Panc1 (cell line): ENCODE data around the gene SQOR. TPM values are rescaled to one million over a fixed set of nuclear protein-coding genes. Genes with fewer than 3 reads are reported as not detected.

Experiments
- ATAC-seq: fragments of 200-7000 bp; cut with Tn5 transposase; 2 replicates; pipeline ENCODE4 v1.9.1; 2020; ENCODE audit warnings: mild to moderate bottlenecking, moderate library complexity
- BruUV-seq: library from RNA; stranded (reverse); fragments of 400-500 nt; replicated peaks from 2 replicates; lab custom pipeline; 2021; lab: Mats Ljungman, UMichigan
- CTCF ChIA-PET: fragments of 300-600 bp; sonication (Branson Sonifier 250); formaldehyde crosslinking; loops from one replicate; lab custom pipeline; 2022; ENCODE audit warnings: antibody characterized with exemption; lab: Charles Lee
- POLR2A ChIA-PET: fragments of 300-600 bp; sonication (Branson Sonifier 250); formaldehyde crosslinking; loops from one replicate; lab custom pipeline; 2022; ENCODE audit warnings: antibody characterized with exemption; lab: Charles Lee
- DNase-seq: peaks from one replicate; pipeline ENCODE4 v3.0.0-alpha.2; 2010; ENCODE audit warnings: low read depth, low spot score
- H3K27ac ChIP-seq: 2 replicates; pipeline ENCODE4 v1.5.1; 2011; ENCODE audit warnings: mild to moderate bottlenecking, low read length, inconsistent platforms
- H3K27me3 ChIP-seq: fragments of 200-500 bp; sonication (Bioruptor generic); 2 replicates; pipeline ENCODE4 v1.6.0; 2014; ENCODE audit warnings: low read length, inconsistent platforms; ENCODE audit not compliant: control insufficient read depth, insufficient read depth
- H3K36me3 ChIP-seq: fragments of 200-500 bp; sonication (Bioruptor generic); 2 replicates; pipeline ENCODE4 v1.5.1; 2014; ENCODE audit warnings: inconsistent platforms, mild to moderate bottlenecking, low read length, moderate library complexity; ENCODE audit not compliant: control insufficient read depth, insufficient read depth
- H3K4me1 ChIP-seq: 2 replicates; pipeline ENCODE4 v1.5.1; 2011; ENCODE audit warnings: inconsistent platforms, mild to moderate bottlenecking, low read length, moderate library complexity; ENCODE audit not compliant: control insufficient read depth, insufficient read depth
- H3K4me3 ChIP-seq, 2 experiments: 2 replicates each; pipeline ENCODE4 v1.5.1; 2011 to 2012; ENCODE audit warnings: low read depth in 2 of 2, low read length in 2 of 2, mild to moderate bottlenecking in 2 of 2, inconsistent platforms in 1 of 2, moderate library complexity in 1 of 2
- H3K9me3 ChIP-seq: fragments of 200-500 bp; sonication (Bioruptor generic); 2 replicates; pipeline ENCODE4 v1.5.1; 2014; ENCODE audit warnings: low read depth, mild to moderate bottlenecking, inconsistent platforms, low read length, moderate library complexity; ENCODE audit not compliant: control insufficient read depth, insufficient read depth
- POLR2AphosphoS5 ChIP-seq: IDR thresholded peaks from 2 replicates; pipeline ENCODE4 v1.6.1; 2012; ENCODE audit warnings: mild to moderate bottlenecking, low read depth, low read length, moderate library complexity
- SIN3A ChIP-seq: IDR thresholded peaks from 2 replicates; pipeline ENCODE4 v1.6.1; 2012; ENCODE audit warnings: low read depth, mild to moderate bottlenecking, low read length, moderate library complexity, borderline replicate concordance; ENCODE audit not compliant: insufficient read depth
- TCF7L2 ChIP-seq: IDR thresholded peaks from 2 replicates; pipeline ENCODE4 v1.6.1; 2011; ENCODE audit warnings: mild to moderate bottlenecking, low read depth, low read length, inconsistent platforms
- in situ Hi-C: cut with HindIII; loops from 2 replicates; pipeline ENCODE4 v1.10.0; 2016; ENCODE audit warnings: low sequenced_read_pairs, low pct_unique_long_range_greater_than_20kb
- intact Hi-C: fragments of 100-400 bp; cut with micrococcal nuclease; formaldehyde crosslinking; loops from one replicate; pipeline ENCODE4 v1.10.0; 2022; ENCODE audit not compliant: unreplicated experiment
- total RNA-seq: library from RNA; stranded (reverse); gene quantifications from one replicate; pipeline ENCODE4 v1.2.1, GENCODE V29; 2021; ENCODE audit not compliant: unreplicated experiment
- TF ChIP-seq, protein P1 (sequence below): fragments of 450-650 bp; IDR thresholded peaks from 2 replicates; pipeline ENCODE4 v1.5.1; 2017; ENCODE audit warnings: mild to moderate bottlenecking
- TF ChIP-seq, protein P2 (sequence below), 2 experiments: IDR thresholded peaks; 2 replicates each; pipeline ENCODE4 v1.6.1; 2011 to 2012; ENCODE audit warnings: low read depth in 2 of 2, control low read depth in 1 of 2, low read length in 1 of 2, mild to moderate bottlenecking in 1 of 2, moderate library complexity in 1 of 2; ENCODE audit not compliant: insufficient read depth in 1 of 2

Gene SQOR
- total RNA-seq, 1 experiment from 2014 or later: 62.2 TPM

DNA sequence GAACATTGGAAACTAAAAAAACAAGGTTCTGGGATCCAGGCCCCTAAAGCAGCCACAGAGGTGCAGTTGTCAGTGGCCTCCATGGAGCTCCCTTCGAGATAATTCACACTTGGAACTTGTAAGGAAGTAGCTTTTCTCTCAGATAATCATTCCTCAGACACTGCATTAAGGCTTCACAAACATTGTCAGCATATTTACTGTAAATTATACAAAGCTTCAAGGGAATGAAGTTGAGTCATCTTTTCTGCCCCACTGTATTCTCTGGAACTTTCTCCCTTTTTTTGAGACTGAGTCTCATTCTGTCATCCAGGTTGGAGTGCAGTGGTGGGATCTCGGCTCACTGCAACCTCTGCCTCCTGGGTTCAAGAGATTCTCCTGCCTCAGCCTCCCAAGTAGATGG is 40.5 kb upstream of the SQOR start:
- in situ Hi-C loops: no loop called here
- CTCF ChIA-PET: interaction anchor here (1.9 kb wide), 1 partner anchor 17 kb away, joined by 6 read pairs; no protein-coding TSS in a partner anchor
- Histone ChIP-seq H3K4me1 (peaks cover 7% of the 10 kb centered on the region; the same call in 1 of the 2 replicates), H3K36me3 (no peaks in the 10 kb centered on the region), H3K27me3 (no peaks in the 10 kb centered on the region), H3K9me3 (no peaks in the 10 kb centered on the region), H3K27ac (peak overlapping the region; percentile 5), H3K4me3 (no peak overlapping the region)
- POLR2A ChIA-PET: no interaction called here
- no TSS peak for BruUV-seq
- DNase-seq (no peak), ATAC-seq (peak; percentile 38)
- intact Hi-C loops: no loop called here
- TF ChIP-seq SIN3A (no peak), TCF7L2 (no peak), POLR2AphosphoS5 (no peak)
- TF ChIP-seq, protein P1, sequence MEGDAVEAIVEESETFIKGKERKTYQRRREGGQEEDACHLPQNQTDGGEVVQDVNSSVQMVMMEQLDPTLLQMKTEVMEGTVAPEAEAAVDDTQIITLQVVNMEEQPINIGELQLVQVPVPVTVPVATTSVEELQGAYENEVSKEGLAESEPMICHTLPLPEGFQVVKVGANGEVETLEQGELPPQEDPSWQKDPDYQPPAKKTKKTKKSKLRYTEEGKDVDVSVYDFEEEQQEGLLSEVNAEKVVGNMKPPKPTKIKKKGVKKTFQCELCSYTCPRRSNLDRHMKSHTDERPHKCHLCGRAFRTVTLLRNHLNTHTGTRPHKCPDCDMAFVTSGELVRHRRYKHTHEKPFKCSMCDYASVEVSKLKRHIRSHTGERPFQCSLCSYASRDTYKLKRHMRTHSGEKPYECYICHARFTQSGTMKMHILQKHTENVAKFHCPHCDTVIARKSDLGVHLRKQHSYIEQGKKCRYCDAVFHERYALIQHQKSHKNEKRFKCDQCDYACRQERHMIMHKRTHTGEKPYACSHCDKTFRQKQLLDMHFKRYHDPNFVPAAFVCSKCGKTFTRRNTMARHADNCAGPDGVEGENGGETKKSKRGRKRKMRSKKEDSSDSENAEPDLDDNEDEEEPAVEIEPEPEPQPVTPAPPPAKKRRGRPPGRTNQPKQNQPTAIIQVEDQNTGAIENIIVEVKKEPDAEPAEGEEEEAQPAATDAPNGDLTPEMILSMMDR: no peak
- TF ChIP-seq, protein P2, sequence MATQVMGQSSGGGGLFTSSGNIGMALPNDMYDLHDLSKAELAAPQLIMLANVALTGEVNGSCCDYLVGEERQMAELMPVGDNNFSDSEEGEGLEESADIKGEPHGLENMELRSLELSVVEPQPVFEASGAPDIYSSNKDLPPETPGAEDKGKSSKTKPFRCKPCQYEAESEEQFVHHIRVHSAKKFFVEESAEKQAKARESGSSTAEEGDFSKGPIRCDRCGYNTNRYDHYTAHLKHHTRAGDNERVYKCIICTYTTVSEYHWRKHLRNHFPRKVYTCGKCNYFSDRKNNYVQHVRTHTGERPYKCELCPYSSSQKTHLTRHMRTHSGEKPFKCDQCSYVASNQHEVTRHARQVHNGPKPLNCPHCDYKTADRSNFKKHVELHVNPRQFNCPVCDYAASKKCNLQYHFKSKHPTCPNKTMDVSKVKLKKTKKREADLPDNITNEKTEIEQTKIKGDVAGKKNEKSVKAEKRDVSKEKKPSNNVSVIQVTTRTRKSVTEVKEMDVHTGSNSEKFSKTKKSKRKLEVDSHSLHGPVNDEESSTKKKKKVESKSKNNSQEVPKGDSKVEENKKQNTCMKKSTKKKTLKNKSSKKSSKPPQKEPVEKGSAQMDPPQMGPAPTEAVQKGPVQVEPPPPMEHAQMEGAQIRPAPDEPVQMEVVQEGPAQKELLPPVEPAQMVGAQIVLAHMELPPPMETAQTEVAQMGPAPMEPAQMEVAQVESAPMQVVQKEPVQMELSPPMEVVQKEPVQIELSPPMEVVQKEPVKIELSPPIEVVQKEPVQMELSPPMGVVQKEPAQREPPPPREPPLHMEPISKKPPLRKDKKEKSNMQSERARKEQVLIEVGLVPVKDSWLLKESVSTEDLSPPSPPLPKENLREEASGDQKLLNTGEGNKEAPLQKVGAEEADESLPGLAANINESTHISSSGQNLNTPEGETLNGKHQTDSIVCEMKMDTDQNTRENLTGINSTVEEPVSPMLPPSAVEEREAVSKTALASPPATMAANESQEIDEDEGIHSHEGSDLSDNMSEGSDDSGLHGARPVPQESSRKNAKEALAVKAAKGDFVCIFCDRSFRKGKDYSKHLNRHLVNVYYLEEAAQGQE (IDR thresholded peaks at IDR 0.05; ENCODE audit: insufficient read depth in 1 of 2, low read depth in 2 of 2, low read length in 1 of 2): no peak

DNA sequence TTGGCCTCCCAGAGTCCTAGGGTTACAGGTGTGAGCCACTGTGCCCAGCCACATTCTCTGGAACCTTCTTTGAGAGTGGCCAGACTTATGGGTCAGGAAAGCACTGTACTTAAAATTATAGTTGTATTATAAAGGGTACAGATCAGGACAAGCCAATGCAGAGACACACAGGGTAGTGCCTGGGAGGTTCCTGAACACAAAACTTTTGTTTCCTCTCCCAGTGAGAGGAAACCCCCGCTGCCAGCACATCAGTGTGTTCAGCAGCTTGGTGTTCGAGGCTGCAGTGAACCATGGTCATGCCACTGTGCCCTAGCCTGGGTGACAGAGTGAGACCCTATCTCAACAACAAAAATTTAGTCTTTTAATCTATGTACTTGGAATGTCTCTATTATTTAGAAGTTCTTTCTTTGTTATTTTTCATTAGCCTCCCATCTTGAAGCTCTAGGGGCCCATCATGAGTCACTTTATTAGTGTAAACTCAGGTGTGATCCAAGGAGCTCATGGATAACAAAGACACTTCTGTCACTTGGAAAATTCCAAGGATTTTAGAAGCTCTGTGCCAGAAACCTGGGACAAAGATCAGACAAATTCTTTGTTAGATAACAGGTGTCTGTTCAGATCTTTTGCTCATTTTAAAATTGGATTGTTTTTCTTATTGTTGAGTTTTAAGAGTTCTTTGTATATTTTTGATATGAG is 39.8 kb upstream of the SQOR start:
- ATAC-seq (peak; percentile 87), DNase-seq (no peak)
- in situ Hi-C loops (no loop called here), intact Hi-C loops (no loop called here)
- no peaks in the 10 kb centered on the region for H3K9me3 ChIP-seq
- H3K4me3 ChIP-seq: no peak overlapping the region
- peaks cover under 1% of the 10 kb centered on the region; the same call in 1 of the 2 replicates for H3K4me1 ChIP-seq
- TF ChIP-seq, protein P1: no peak
- TF ChIP-seq SIN3A: no peak
- TF ChIP-seq POLR2AphosphoS5: no peak
- CTCF ChIA-PET: interaction anchor here (1.9 kb wide), 1 partner anchor 16 kb away, joined by 6 read pairs; no protein-coding TSS in a partner anchor
- H3K27me3 ChIP-seq: no peaks in the 10 kb centered on the region
- POLR2A ChIA-PET: interaction anchor here (0.6 kb wide), 1 partner anchor 13 kb away, joined by 6 read pairs; no protein-coding TSS in a partner anchor
- H3K27ac ChIP-seq: peak overlapping the region; percentile 40; the same call in 1 of the 2 replicates
- H3K36me3 ChIP-seq: no peaks in the 10 kb centered on the region
- BruUV-seq: no TSS peak
